Measurements from ENCODE around the gene RYR1.
"Not testable (repeated sequence)": the region's sequence is repeated elsewhere in the genome, so short reads cannot be mapped to it uniquely, and the experiment has no call there.

Gene RYR1

DNA sequence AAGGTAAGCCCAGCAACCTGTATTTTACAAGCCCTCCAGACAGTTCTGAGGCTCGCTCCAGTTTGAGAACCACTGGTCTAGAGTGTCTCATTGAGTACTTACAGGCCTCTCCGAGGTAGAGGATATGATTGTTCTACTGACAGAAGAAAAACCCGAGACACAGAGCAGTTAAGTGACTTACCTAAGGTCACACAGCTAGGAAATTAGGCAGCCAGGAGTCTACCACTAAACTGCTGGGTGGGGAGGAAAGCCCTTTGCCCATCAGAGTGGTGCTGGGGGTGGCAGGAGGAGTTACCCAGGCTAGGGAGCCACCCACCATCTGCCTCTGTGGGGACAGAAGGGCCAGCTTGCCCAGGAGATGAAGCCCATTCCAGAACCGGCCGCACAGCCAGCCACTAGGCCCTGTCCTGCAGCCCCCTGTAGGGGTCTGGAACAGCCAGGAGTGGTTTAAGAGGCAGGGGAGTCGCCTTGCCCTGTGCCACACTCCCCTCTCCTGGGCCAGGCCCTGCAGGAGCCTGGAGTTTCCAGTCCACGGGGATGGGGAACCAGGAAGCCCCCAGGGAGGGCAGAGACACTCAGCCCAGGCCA lies 8.2 kb upstream of the RYR1 start:
- H3K4me2 ChIP-seq (ENCODE audit: low read length) = peak overlapping the region; percentile 52
- peak overlapping the region; percentile 3; the same call in 1 of the 2 replicates for H3K4me3 ChIP-seq (ENCODE audit: low read length)

DNA sequence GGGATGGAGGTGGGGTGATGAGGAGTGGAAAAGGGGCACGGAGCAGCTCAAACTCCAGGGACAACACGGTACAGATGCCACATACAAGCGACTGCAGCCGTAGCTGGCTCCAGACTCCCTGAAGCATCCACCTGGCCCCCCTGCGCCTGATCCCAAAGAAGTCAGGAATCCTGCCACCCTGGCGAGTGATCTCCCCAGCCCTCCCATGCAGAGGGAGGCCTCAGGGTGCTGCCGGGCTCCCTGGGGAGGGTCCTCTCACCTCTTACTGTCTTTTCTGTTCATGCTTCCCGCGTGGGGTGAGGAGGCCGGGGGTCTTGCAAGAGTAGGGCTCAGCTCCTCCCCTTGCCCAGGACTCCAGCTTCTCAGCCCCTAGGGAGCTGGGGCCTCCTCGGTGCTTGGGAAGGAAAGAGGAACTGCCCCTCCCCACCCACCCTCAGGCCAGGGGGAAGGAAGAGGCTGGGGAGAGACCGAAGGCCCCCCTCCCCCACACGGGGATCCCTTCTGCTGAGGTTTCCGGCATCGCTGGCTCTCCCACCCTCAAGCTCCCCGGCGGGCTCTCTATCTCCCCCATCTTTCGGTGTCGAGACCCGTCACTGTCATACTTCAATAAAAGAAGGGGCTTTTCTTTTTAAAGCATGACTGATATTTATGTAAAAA lies 7.6 kb upstream of the RYR1 start, which contains the start of gene RASGRP4:
TSS of gene RASGRP4 (minus strand) at position 410 of the 657 bp plus-strand sequence. CDS start at position 282, 128 bp downstream.
- peak within 1 kb of the TSS; percentile 52 for H3K4me2 ChIP-seq (ENCODE audit: low read length)
- peaks cover 14% of the 10 kb centered on the region for H3K4me1 ChIP-seq (ENCODE audit: control insufficient read depth, low read length)

More for the DNA sequence above, 8.2 kb upstream of the RYR1 start:
- Histone ChIP-seq H3K36me3 (ENCODE audit: control insufficient read depth, low read length) (no peaks in the 10 kb centered on the region), H3K4me1 (ENCODE audit: control insufficient read depth, low read length) (peaks cover 14% of the 10 kb centered on the region), H3F3A (ENCODE audit: control insufficient read depth, insufficient read depth) (no peaks in the 10 kb centered on the region; the same call in 1 of the 2 replicates), H3K27me3 (ENCODE audit: control insufficient read depth, low read length) (peaks cover 9% of the 10 kb centered on the region; the same call in 1 of the 2 replicates), H3K27ac (ENCODE audit: low read depth, low read length) (no peak overlapping the region), H3K79me2 (ENCODE audit: control insufficient read depth, low read length) (no peaks in the 10 kb centered on the region), H3K9me3 (ENCODE audit: control insufficient read depth, insufficient read depth, low read length) (no peaks in the 10 kb centered on the region), H4K20me1 (ENCODE audit: control insufficient read depth, insufficient read depth, low read depth, low read length) (no peaks in the 10 kb centered on the region), H3K9me2 (replicated peaks; ENCODE audit: control insufficient read depth, low read length) (no peaks in the 10 kb centered on the region)
- TF ChIP-seq, protein P1, sequence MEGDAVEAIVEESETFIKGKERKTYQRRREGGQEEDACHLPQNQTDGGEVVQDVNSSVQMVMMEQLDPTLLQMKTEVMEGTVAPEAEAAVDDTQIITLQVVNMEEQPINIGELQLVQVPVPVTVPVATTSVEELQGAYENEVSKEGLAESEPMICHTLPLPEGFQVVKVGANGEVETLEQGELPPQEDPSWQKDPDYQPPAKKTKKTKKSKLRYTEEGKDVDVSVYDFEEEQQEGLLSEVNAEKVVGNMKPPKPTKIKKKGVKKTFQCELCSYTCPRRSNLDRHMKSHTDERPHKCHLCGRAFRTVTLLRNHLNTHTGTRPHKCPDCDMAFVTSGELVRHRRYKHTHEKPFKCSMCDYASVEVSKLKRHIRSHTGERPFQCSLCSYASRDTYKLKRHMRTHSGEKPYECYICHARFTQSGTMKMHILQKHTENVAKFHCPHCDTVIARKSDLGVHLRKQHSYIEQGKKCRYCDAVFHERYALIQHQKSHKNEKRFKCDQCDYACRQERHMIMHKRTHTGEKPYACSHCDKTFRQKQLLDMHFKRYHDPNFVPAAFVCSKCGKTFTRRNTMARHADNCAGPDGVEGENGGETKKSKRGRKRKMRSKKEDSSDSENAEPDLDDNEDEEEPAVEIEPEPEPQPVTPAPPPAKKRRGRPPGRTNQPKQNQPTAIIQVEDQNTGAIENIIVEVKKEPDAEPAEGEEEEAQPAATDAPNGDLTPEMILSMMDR (IDR thresholded peaks at IDR 0.05; ENCODE audit: low read depth, low read length, poor library complexity, severe bottlenecking) = no peak
- no peak for TF ChIP-seq EZH2phosphoT487 (IDR thresholded peaks at IDR 0.05; ENCODE audit: borderline replicate concordance, low read length)

DNA sequence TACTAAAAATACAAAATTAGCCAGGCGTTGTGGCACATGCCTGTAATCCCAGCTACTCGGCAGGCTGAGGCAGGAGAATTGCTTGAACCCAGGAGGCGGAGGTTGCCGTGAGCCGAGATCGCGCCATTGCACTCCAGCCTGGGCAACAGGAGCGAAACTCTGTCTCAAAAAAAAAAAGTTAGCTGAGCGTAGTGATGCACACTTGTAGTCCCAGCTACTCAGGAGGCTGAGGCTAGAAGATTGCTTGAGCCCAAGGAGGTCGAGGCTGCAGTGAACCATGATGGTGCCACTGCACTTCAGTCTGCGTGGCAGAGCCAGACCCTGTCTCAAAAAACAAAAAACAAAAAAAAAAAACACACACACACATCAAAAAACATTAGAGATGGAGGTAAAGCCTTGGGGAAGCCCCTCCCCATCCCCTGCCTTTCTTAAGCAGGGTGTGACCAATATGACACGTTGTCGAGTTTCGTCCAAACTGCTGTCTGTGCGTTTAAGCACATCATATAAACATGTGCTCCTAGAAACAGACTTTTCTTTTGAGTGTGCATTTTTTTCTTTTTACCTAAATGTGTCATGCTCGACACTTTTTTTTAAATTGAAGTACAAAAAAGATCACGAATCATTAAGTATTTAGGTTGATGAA lies 6.3 kb upstream of the RYR1 start:
- H3K79me2 ChIP-seq (ENCODE audit: control insufficient read depth, low read length); H3K4me3 ChIP-seq (ENCODE audit: low read length); H4K20me1 ChIP-seq (ENCODE audit: control insufficient read depth, insufficient read depth, low read depth, low read length); H3K36me3 ChIP-seq (ENCODE audit: control insufficient read depth, low read length); H3K4me2 ChIP-seq (ENCODE audit: low read length); H3K9me2 ChIP-seq (replicated peaks; ENCODE audit: control insufficient read depth, low read length); H3K27me3 ChIP-seq (ENCODE audit: control insufficient read depth, low read length); H3F3A ChIP-seq (ENCODE audit: control insufficient read depth, insufficient read depth); H3K9me3 ChIP-seq (ENCODE audit: control insufficient read depth, insufficient read depth, low read length); H3K27ac ChIP-seq (ENCODE audit: low read depth, low read length): not testable (repeated sequence)
- peaks cover 14% of the 10 kb centered on the region for H3K4me1 ChIP-seq (ENCODE audit: control insufficient read depth, low read length)

More for the DNA sequence above, 7.6 kb upstream of the RYR1 start, which contains the start of gene RASGRP4:
- TF ChIP-seq, protein P1 (IDR thresholded peaks at IDR 0.05; ENCODE audit: low read depth, low read length, poor library complexity, severe bottlenecking) = no peak
- no peak for TF ChIP-seq EZH2phosphoT487 (IDR thresholded peaks at IDR 0.05; ENCODE audit: borderline replicate concordance, low read length)
- peak within 1 kb of the TSS; percentile 13 for H3K4me3 ChIP-seq (ENCODE audit: low read length)
- H3K36me3 ChIP-seq (ENCODE audit: control insufficient read depth, low read length) = no peaks in the 10 kb centered on the region
- no peaks in the 10 kb centered on the region for H3K79me2 ChIP-seq (ENCODE audit: control insufficient read depth, low read length)
- no peak within 1 kb of the TSS for H3K27ac ChIP-seq (ENCODE audit: low read depth, low read length)
- no peaks in the 10 kb centered on the region for H3K9me2 ChIP-seq (replicated peaks; ENCODE audit: control insufficient read depth, low read length)
- no peaks in the 10 kb centered on the region for H4K20me1 ChIP-seq (ENCODE audit: control insufficient read depth, insufficient read depth, low read depth, low read length)
- no peaks in the 10 kb centered on the region for H3K9me3 ChIP-seq (ENCODE audit: control insufficient read depth, insufficient read depth, low read length)
- no peaks in the 10 kb centered on the region; the same call in 1 of the 2 replicates for H3F3A ChIP-seq (ENCODE audit: control insufficient read depth, insufficient read depth)
- peaks cover 9% of the 10 kb centered on the region; the same call in 1 of the 2 replicates for H3K27me3 ChIP-seq (ENCODE audit: control insufficient read depth, low read length)
